HUES64 (cell line): ENCODE results near the gene TMEM132D.

ENCODE experiments used
- H3K27ac ChIP-seq: 2 replicates; pipeline ENCODE4 v1.7.0; 2013; ENCODE audit warnings: low read depth, low read length, inconsistent platforms
- H3K27me3 ChIP-seq: 2 replicates; pipeline ENCODE4 v1.6.1; 2013; ENCODE audit warnings: mild to moderate bottlenecking, low read length; ENCODE audit not compliant: insufficient read depth
- H3K36me3 ChIP-seq: 2 replicates; pipeline ENCODE4 v1.6.1; 2013; ENCODE audit warnings: mild to moderate bottlenecking, low read length; ENCODE audit not compliant: insufficient read depth
- H3K4me1 ChIP-seq: 2 replicates; pipeline ENCODE4 v1.6.1; 2013; ENCODE audit warnings: mild to moderate bottlenecking, low read length, moderate library complexity; ENCODE audit not compliant: insufficient read depth
- H3K4me3 ChIP-seq: 2 replicates; pipeline ENCODE4 v1.5.1; 2013; ENCODE audit warnings: mild to moderate bottlenecking, low read length, moderate library complexity
- H3K9ac ChIP-seq: 2 replicates; pipeline ENCODE4 v1.6.1; 2013; ENCODE audit warnings: mild to moderate bottlenecking, low read depth, low read length
- H3K9me3 ChIP-seq: 2 replicates; pipeline ENCODE4 v1.6.1; 2013; ENCODE audit warnings: low read depth, low read length; ENCODE audit not compliant: insufficient read depth
- WGBS: fragments of 150-250, 120-280 bp; methylation state at CpG from one replicate; pipeline ENCODE4 v1.1.7; 2013; ENCODE audit warnings: missing lambda C conversion rate; 5-methylcytosine and 5-hydroxymethylcytosine counted together

Gene TMEM132D

GRCh38 chr12:129257524-129257923 is 646.3 kb downstream of the TMEM132D start:
- H3K4me3 ChIP-seq = no peak overlapping the region

GRCh38 chr12:129246630-129247029 is 657.2 kb downstream of the TMEM132D start:
- Histone ChIP-seq H3K27me3 (no peaks in the 10 kb centered on the region), H3K4me1 (peaks cover 3% of the 10 kb centered on the region; the same call in 1 of the 2 replicates), H3K36me3 (no peaks in the 10 kb centered on the region), H3K27ac (no peak overlapping the region), H3K9ac (no peak overlapping the region), H3K4me3 (no peak overlapping the region), H3K9me3 (no peaks in the 10 kb centered on the region)
- WGBS = 90% methylated on average over 2 of the region's 2 CpGs

More at GRCh38 chr12:129257524-129257923, 646.3 kb downstream of the TMEM132D start:
- no peaks in the 10 kb centered on the region for H3K27me3 ChIP-seq
- no peak overlapping the region for H3K9ac ChIP-seq
- no peaks in the 10 kb centered on the region for H3K4me1 ChIP-seq
- WGBS = 79% methylated on average over 3 of the region's 3 CpGs
- no peaks in the 10 kb centered on the region for H3K36me3 ChIP-seq
- H3K27ac ChIP-seq = no peak overlapping the region
- no peaks in the 10 kb centered on the region for H3K9me3 ChIP-seq

DNA sequence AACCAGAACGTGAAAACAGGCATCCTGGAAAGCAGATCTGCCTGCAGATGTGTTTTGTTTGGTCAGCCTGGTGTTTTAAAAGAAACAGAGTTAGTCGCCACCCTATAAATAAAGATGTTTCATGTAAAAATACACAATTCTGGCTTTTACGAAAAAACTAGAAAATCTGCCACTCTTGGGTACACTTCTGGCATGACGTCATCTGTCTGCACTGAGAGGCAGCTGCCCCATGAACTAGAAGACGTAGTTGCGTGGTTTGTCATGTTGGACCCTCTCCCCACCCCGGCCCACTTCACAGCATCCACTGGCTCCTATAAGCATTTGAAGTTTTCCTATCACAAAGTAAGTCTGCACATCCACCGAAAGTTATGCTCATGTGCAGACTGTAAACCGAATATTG is 658.1 kb downstream of the TMEM132D start:
- Histone ChIP-seq H3K9me3 (no peaks in the 10 kb centered on the region), H3K27me3 (no peaks in the 10 kb centered on the region), H3K9ac (no peak overlapping the region), H3K4me1 (peaks cover 3% of the 10 kb centered on the region; the same call in 1 of the 2 replicates), H3K4me3 (no peak overlapping the region), H3K27ac (no peak overlapping the region), H3K36me3 (no peaks in the 10 kb centered on the region)
- 97% methylated on average over 9 of the region's 9 CpGs for WGBS

GRCh38 chr12:129241852-129242251 is 662.0 kb downstream of the TMEM132D start:
- no peaks in the 10 kb centered on the region for H3K27me3 ChIP-seq
- H3K36me3 ChIP-seq = no peaks in the 10 kb centered on the region
- no peaks in the 10 kb centered on the region for H3K4me1 ChIP-seq
- no peaks in the 10 kb centered on the region for H3K9me3 ChIP-seq
- WGBS = 88% methylated on average over 1 of the region's 1 CpG
- H3K27ac ChIP-seq = no peak overlapping the region
- H3K4me3 ChIP-seq = no peak overlapping the region
- H3K9ac ChIP-seq = no peak overlapping the region

DNA sequence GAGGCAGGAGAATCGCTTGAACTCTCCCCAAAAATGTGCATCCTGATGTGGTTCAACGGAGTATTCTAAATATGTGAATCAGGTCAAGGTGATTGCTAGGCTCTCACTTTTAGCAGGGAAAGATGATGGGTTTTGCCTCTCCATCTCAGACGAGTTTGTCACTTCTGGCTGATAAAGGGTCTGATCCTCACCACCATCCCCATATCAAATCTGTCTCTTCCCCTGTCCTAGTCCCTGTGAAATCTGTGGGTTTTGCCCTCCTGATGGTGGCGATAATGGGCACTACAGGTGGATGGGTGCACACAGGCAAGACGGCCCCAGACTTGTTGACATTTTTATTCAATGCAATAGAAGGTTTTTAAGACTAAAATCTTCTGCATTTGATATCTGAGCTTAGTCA is 665.9 kb downstream of the TMEM132D start:
- H3K27me3 ChIP-seq = no peaks in the 10 kb centered on the region
- H3K4me1 ChIP-seq = no peaks in the 10 kb centered on the region
- no peak overlapping the region for H3K4me3 ChIP-seq
- no peak overlapping the region for H3K9ac ChIP-seq
- no peaks in the 10 kb centered on the region for H3K36me3 ChIP-seq
- H3K27ac ChIP-seq = no peak overlapping the region
- no peaks in the 10 kb centered on the region for H3K9me3 ChIP-seq
- 94% methylated on average over 5 of the region's 5 CpGs for WGBS

DNA sequence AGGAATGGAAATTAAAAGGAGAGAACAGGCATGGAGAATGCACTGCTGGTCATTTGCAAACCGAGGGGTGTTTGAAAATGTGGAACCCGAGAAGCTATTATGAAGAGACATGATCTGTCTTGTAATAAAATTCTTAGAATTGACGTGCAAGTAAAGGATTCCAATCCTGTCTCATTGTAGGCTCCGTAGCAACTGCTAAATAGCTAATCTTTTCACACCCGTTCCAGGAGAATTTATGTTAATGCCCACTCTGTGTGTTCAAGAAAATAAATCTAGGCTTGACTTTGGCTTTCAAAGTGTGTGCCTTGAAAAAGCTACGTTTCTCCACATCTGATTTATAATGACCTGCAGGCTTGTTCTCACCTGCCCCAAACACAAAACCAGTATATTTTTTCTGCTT is 669.6 kb downstream of the TMEM132D start:
- Histone ChIP-seq H3K27ac (no peak overlapping the region), H3K27me3 (no peaks in the 10 kb centered on the region), H3K36me3 (no peaks in the 10 kb centered on the region), H3K9ac (no peak overlapping the region), H3K4me3 (no peak overlapping the region), H3K9me3 (no peaks in the 10 kb centered on the region), H3K4me1 (no peaks in the 10 kb centered on the region)
- WGBS = 67% methylated on average over 6 of the region's 6 CpGs

DNA sequence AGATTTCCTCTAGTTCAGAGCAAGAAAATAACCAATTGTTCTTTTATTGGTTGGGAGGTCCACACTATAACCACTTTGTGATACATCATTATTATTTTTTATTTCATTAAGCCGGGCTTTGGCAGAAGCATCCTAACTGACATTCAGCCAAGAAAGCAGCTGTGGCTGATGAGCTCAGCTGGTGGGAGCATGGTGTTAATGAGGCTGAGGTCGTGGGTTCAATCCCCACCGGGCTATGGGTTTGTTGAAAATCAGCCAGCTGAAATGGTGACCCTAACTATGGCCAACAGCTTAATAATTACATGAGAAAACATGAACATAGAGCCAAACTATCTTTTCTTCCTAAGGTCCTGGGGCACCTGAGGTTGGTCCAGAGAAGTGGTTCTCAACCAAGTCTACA is 672.3 kb downstream of the TMEM132D start:
- H3K27ac ChIP-seq = no peak overlapping the region
- no peaks in the 10 kb centered on the region for H3K27me3 ChIP-seq
- no peaks in the 10 kb centered on the region for H3K4me1 ChIP-seq
- 92% methylated on average over 3 of the region's 3 CpGs for WGBS
- H3K9ac ChIP-seq = no peak overlapping the region
- no peak overlapping the region for H3K4me3 ChIP-seq
- H3K9me3 ChIP-seq = no peaks in the 10 kb centered on the region
- H3K36me3 ChIP-seq = no peaks in the 10 kb centered on the region

DNA sequence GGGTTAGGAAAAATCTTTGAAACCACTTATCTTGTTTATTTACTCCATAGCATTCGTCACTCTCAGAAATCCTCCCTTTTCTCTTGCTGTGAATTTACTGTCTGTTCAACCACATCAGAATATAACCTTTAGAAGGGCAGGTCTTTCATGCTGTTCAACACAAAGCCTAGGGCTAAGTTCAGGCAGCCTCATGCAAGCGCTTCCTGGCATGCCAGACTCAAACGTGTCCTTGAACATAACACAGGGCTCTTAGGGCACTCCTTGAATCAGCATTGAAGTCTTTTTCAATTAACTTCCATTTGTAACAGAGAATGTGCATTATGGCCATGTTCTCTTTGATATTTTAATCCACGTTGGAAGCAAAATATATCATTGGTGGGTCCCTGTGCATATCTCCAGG is 672.8 kb downstream of the TMEM132D start:
- WGBS = 90% methylated on average over 4 of the region's 4 CpGs
- Histone ChIP-seq H3K9ac (no peak overlapping the region), H3K27me3 (no peaks in the 10 kb centered on the region), H3K9me3 (no peaks in the 10 kb centered on the region), H3K4me3 (no peak overlapping the region), H3K4me1 (no peaks in the 10 kb centered on the region), H3K36me3 (no peaks in the 10 kb centered on the region), H3K27ac (no peak overlapping the region)

GRCh38 chr12:129226851-129227250 is 677.0 kb downstream of the TMEM132D start:
- no peaks in the 10 kb centered on the region for H3K4me1 ChIP-seq
- H3K4me3 ChIP-seq = no peak overlapping the region
- H3K9me3 ChIP-seq = no peaks in the 10 kb centered on the region
- 91% methylated on average over 6 of the region's 6 CpGs for WGBS
- no peak overlapping the region for H3K27ac ChIP-seq
- no peak overlapping the region for H3K9ac ChIP-seq
- no peaks in the 10 kb centered on the region for H3K36me3 ChIP-seq
- no peaks in the 10 kb centered on the region for H3K27me3 ChIP-seq

- WGBS = 89% methylated on average over 7 of the region's 7 CpGs
- Histone ChIP-seq H3K4me3 (no peak overlapping the region), H3K36me3 (no peaks in the 10 kb centered on the region), H3K9me3 (no peaks in the 10 kb centered on the region), H3K4me1 (no peaks in the 10 kb centered on the region), H3K27me3 (no peaks in the 10 kb centered on the region), H3K9ac (no peak overlapping the region), H3K27ac (no peak overlapping the region)
These were observed 677.8 kb downstream of the TMEM132D start for GRCh38 chr12:129226005-129226404.

GRCh38 chr12:129215556-129215955 is 688.3 kb downstream of the TMEM132D start:
- no peaks in the 10 kb centered on the region for H3K36me3 ChIP-seq
- WGBS = 92% methylated on average over 5 of the region's 5 CpGs
- H3K27me3 ChIP-seq = no peaks in the 10 kb centered on the region
- H3K9ac ChIP-seq = no peak overlapping the region
- no peak overlapping the region for H3K27ac ChIP-seq
- no peak overlapping the region for H3K4me3 ChIP-seq
- 0 out of 2 replicates have a peak, but pooled peaks cover 7% of the 10 kb centered on the region for H3K9me3 ChIP-seq
- no peaks in the 10 kb centered on the region for H3K4me1 ChIP-seq

- H3K9me3 ChIP-seq = 0 out of 2 replicates have a peak, but pooled peaks cover 3% of the 10 kb centered on the region
- WGBS = 85% methylated on average over 3 of the region's 4 CpGs
- no peaks in the 10 kb centered on the region for H3K36me3 ChIP-seq
- H3K9ac ChIP-seq = no peak overlapping the region
- H3K4me1 ChIP-seq = no peaks in the 10 kb centered on the region
- H3K27me3 ChIP-seq = no peaks in the 10 kb centered on the region
- H3K4me3 ChIP-seq = no peak overlapping the region
- no peak overlapping the region for H3K27ac ChIP-seq
These were observed 690.3 kb downstream of the TMEM132D start for GRCh38 chr12:129213551-129213950.
